Hepatocyte (in vitro differentiated cells): ENCODE results near the gene LRRK1.

Source experiments
- CTCF ChIP-seq: fragments of 200-600 bp; sonication (generic); IDR thresholded peaks from 2 replicates; pipeline ENCODE4 v1.5.1; 2016; ENCODE audit warnings: antibody characterized with exemption, mild to moderate bottlenecking; ENCODE audit not compliant: poor library complexity
- EZH2phosphoT487 ChIP-seq: fragments of 200-600 bp; sonication (generic); IDR thresholded peaks from one replicate; pipeline ENCODE4 v1.6.1; 2018; ENCODE audit warnings: antibody characterized with exemption, mild to moderate bottlenecking, low read depth, moderate library complexity; ENCODE audit not compliant: unreplicated experiment, severe bottlenecking

- no peak for TF ChIP-seq CTCF
- TF ChIP-seq EZH2phosphoT487, result no peak
Measured at GRCh38 chr15:101107101-101107500, 187.9 kb downstream of the LRRK1 start.
